DOHH2 (cell line): ENCODE data around the gene LRRC27.
"Not testable (repeated sequence)": the region's sequence is repeated elsewhere in the genome, so short reads cannot be mapped to it uniquely, and the experiment has no call there.

Experiments used
- H3F3A ChIP-seq: fragments of 200-600 bp; sonication (generic), shearing (Covaris generic); 2 replicates; pipeline ENCODE4 v1.6.0; 2016; ENCODE audit warnings: antibody characterized with exemption, mild to moderate bottlenecking; ENCODE audit not compliant: control insufficient read depth, insufficient read depth
- H3K27ac ChIP-seq: fragments of 200-600 bp; sonication (generic); 2 replicates; pipeline ENCODE4 v1.5.1; 2014; ENCODE audit warnings: low read depth, mild to moderate bottlenecking, low read length, moderate library complexity
- H3K27me3 ChIP-seq: fragments of 200-600 bp; sonication (generic); 2 replicates; pipeline ENCODE4 v1.6.1; 2014; ENCODE audit warnings: mild to moderate bottlenecking, low read length, mixed read lengths; ENCODE audit not compliant: control insufficient read depth
- H3K36me3 ChIP-seq: fragments of 200-600 bp; sonication (generic); 2 replicates; pipeline ENCODE4 v1.6.1; 2014; ENCODE audit warnings: mild to moderate bottlenecking, low read length, moderate library complexity, mixed read lengths; ENCODE audit not compliant: control insufficient read depth
- H3K4me1 ChIP-seq: fragments of 200-600 bp; sonication (generic); 2 replicates; pipeline ENCODE4 v1.6.1; 2014; ENCODE audit warnings: mild to moderate bottlenecking, low read length, mixed read lengths; ENCODE audit not compliant: control insufficient read depth
- H3K4me2 ChIP-seq: fragments of 200-600 bp; sonication (generic); 2 replicates; pipeline ENCODE4 v1.6.0; 2014; ENCODE audit warnings: mild to moderate bottlenecking, low read length, moderate library complexity
- H3K4me3 ChIP-seq: fragments of 200-600 bp; sonication (generic); 2 replicates; pipeline ENCODE4 v1.5.1; 2014; ENCODE audit warnings: mild to moderate bottlenecking, low read length, mixed read lengths
- H3K79me2 ChIP-seq: fragments of 200-600 bp; sonication (generic); 2 replicates; pipeline ENCODE4 v1.6.1; 2014; ENCODE audit warnings: mild to moderate bottlenecking, low read length, mixed read lengths; ENCODE audit not compliant: control insufficient read depth
- H3K9me2 ChIP-seq: fragments of 200-600 bp; sonication (generic); replicated peaks from 2 replicates; pipeline ENCODE4 v1.6.1; 2014; ENCODE audit warnings: mild to moderate bottlenecking, low read length, mixed read lengths; ENCODE audit not compliant: control insufficient read depth
- H3K9me3 ChIP-seq: fragments of 200-600 bp; sonication (generic); 2 replicates; pipeline ENCODE4 v1.6.1; 2014; ENCODE audit warnings: antibody characterized with exemption, low read length, mixed read lengths; ENCODE audit not compliant: control insufficient read depth, insufficient read depth
- H4K20me1 ChIP-seq: fragments of 200-600 bp; sonication (generic); 2 replicates; pipeline ENCODE4 v1.6.0; 2014; ENCODE audit warnings: low read depth, mild to moderate bottlenecking, antibody characterized with exemption, low read length, moderate library complexity; ENCODE audit not compliant: control insufficient read depth, insufficient read depth
- EZH2phosphoT487 ChIP-seq: fragments of 200-600 bp; sonication (generic); IDR thresholded peaks from 2 replicates; pipeline ENCODE4 v1.6.1; 2017; ENCODE audit warnings: borderline replicate concordance, mild to moderate bottlenecking, antibody characterized with exemption, low read length, moderate library complexity, mixed read lengths
- TF ChIP-seq, protein P1 (sequence below): fragments of 200-600 bp; sonication (generic); IDR thresholded peaks from one replicate; pipeline ENCODE4 v1.5.1; 2014; ENCODE audit warnings: antibody characterized with exemption, mild to moderate bottlenecking, low read depth, low read length; ENCODE audit not compliant: poor library complexity, severe bottlenecking

The LRRC27 gene

GRCh38 chr10:132335189-132336063 is 3.4 kb downstream of the LRRC27 start:
- Histone ChIP-seq H3K9me2 (no peaks in the 10 kb centered on the region), H3F3A (no peaks in the 10 kb centered on the region), H3K27ac (no peak overlapping the region), H3K4me2 (no peak overlapping the region), H3K4me1 (peaks cover 9% of the 10 kb centered on the region), H3K9me3 (no peaks in the 10 kb centered on the region), H3K4me3 (no peak overlapping the region), H4K20me1 (no peaks in the 10 kb centered on the region), H3K36me3 (peaks cover 4% of the 10 kb centered on the region; the same call in 1 of the 2 replicates), H3K79me2 (peaks cover 12% of the 10 kb centered on the region), H3K27me3 (no peaks in the 10 kb centered on the region)
- TF ChIP-seq EZH2phosphoT487, result no peak
- TF ChIP-seq, protein P1, sequence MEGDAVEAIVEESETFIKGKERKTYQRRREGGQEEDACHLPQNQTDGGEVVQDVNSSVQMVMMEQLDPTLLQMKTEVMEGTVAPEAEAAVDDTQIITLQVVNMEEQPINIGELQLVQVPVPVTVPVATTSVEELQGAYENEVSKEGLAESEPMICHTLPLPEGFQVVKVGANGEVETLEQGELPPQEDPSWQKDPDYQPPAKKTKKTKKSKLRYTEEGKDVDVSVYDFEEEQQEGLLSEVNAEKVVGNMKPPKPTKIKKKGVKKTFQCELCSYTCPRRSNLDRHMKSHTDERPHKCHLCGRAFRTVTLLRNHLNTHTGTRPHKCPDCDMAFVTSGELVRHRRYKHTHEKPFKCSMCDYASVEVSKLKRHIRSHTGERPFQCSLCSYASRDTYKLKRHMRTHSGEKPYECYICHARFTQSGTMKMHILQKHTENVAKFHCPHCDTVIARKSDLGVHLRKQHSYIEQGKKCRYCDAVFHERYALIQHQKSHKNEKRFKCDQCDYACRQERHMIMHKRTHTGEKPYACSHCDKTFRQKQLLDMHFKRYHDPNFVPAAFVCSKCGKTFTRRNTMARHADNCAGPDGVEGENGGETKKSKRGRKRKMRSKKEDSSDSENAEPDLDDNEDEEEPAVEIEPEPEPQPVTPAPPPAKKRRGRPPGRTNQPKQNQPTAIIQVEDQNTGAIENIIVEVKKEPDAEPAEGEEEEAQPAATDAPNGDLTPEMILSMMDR, result no peak

DNA sequence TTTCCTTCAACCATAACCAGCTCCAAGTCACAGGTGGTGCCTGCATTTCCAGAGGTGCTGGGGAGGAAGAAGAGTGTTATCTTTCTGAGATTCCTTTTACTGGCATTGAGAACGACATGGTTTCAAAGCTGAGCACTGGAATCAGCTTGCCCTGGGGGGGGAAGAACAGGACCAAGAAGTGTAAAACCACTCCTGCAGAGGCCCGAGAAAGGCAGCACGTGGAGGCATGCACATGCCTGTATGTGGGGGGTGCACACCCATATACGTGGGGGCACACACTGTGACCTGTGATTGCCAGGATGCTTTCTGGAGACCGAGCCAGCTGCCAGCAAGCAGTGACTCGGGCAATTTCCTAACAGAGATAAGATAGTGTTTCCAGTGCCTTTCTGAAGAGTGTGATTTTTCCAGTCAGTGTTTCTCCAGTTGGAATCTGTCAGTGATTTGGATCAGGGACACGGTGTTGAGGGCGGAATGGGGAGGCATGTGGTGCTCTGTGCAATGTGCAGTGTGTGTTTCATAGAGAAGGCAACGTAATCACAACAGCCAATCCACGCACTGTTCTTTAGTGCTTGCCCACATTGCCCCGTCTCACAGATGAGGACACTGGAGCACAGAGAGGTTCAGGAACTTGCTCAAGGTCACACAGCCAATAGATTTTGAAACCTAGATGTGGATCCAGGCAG is 4.2 kb downstream of the LRRC27 start:
- TF ChIP-seq EZH2phosphoT487, result no peak
- TF ChIP-seq, protein P1, result no peak
- no peak overlapping the region for H3K27ac ChIP-seq
- no peak overlapping the region for H3K4me2 ChIP-seq
- no peaks in the 10 kb centered on the region for H3K9me3 ChIP-seq
- peaks cover 2% of the 10 kb centered on the region; the same call in 1 of the 2 replicates for H3K36me3 ChIP-seq
- no peaks in the 10 kb centered on the region for H3K27me3 ChIP-seq
- H3K9me2 ChIP-seq, result no peaks in the 10 kb centered on the region
- peaks cover 9% of the 10 kb centered on the region for H3K4me1 ChIP-seq
- H3K79me2 ChIP-seq, result peaks cover 4% of the 10 kb centered on the region
- no peak overlapping the region for H3K4me3 ChIP-seq
- no peaks in the 10 kb centered on the region for H3F3A ChIP-seq
- H4K20me1 ChIP-seq, result no peaks in the 10 kb centered on the region

GRCh38 chr10:132336919-132337407 is 5.0 kb downstream of the LRRC27 start:
- TF ChIP-seq, protein P1, result no peak
- no peak for TF ChIP-seq EZH2phosphoT487
- Histone ChIP-seq H3K79me2 (no peaks in the 10 kb centered on the region), H3K4me1 (peaks cover 9% of the 10 kb centered on the region), H3K4me2 (no peak overlapping the region), H3K9me2 (no peaks in the 10 kb centered on the region), H3K4me3 (no peak overlapping the region), H3F3A (no peaks in the 10 kb centered on the region), H3K9me3 (no peaks in the 10 kb centered on the region), H3K27me3 (no peaks in the 10 kb centered on the region), H3K27ac (no peak overlapping the region), H4K20me1 (no peaks in the 10 kb centered on the region), H3K36me3 (no peaks in the 10 kb centered on the region)

- H3K4me3 ChIP-seq, H3K27me3 ChIP-seq, H3K9me3 ChIP-seq, H3F3A ChIP-seq, H3K36me3 ChIP-seq, H3K27ac ChIP-seq, H3K4me1 ChIP-seq, H3K9me2 ChIP-seq, H3K79me2 ChIP-seq, H4K20me1 ChIP-seq, H3K4me2 ChIP-seq: not testable (repeated sequence)
Measured at GRCh38 chr10:132337854-132338253, 5.9 kb downstream of the LRRC27 start.
